Prostate gland (tissue), 2 donors: ENCODE results near the gene INTS2. TPM values are rescaled to one million over a fixed set of nuclear protein-coding genes. Genes with fewer than 3 reads are reported as not detected.

Experiments used
- DNase-seq: peaks from one replicate; pipeline ENCODE4 v3.0.0-alpha.2; 2019; ENCODE audit warnings: low spot score
- H3K27ac ChIP-seq, 2 donors: fragments of 200-600 bp; sonication (generic); 2 replicates each; pipeline ENCODE4 v1.5.1; 2017 to 2019
- H3K27me3 ChIP-seq: fragments of 200-600 bp; sonication (generic); replicated peaks from 2 replicates; pipeline ENCODE4 v1.5.1; 2019; ENCODE audit not compliant: insufficient read depth
- H3K36me3 ChIP-seq, 2 donors: fragments of 200-600 bp; sonication (generic); 1 replicate in 1 of 2; 2 replicates in 1 of 2; pipeline versions ENCODE4 v1.5.1 to v1.8.1; 2017 to 2019
- H3K4me1 ChIP-seq: fragments of 200-600 bp; sonication (generic); replicated peaks from 2 replicates; pipeline ENCODE4 v1.5.1; 2019
- H3K4me3 ChIP-seq, 2 donors: fragments of 200-600 bp; sonication (generic); 2 replicates each; pipeline ENCODE4 v1.5.1; 2017 to 2019
- H3K9me3 ChIP-seq: fragments of 200-600 bp; sonication (generic); 2 replicates; pipeline ENCODE4 v1.5.1; 2017
- POLR2A ChIP-seq: fragments of 450-650 bp; IDR thresholded peaks from one replicate; pipeline ENCODE4 v1.6.1; 2016; ENCODE audit warnings: antibody characterized with exemption, mild to moderate bottlenecking
- POLR2AphosphoS5 ChIP-seq: sonication (generic); formaldehyde crosslinking; IDR thresholded peaks from one replicate; pipeline ENCODE4 v1.6.1; 2017; ENCODE audit warnings: antibody characterized with exemption
- WGBS: methylation state at CpG from one replicate; pipeline ENCODE4 v1.1.5; 2018; 5-methylcytosine and 5-hydroxymethylcytosine counted together
- intact Hi-C: fragments of 100-400 bp; cut with DNase I; formaldehyde crosslinking; loops from one replicate; pipeline ENCODE4 v1.14.2; 2022
- total RNA-seq, 2 donors: library from RNA; depleted of rRNA; stranded (reverse); fragments of >200 nt; gene quantifications; one replicate each; pipeline ENCODE4 v1.1.0, GENCODE V29; 2016
- TF ChIP-seq, protein P1 (sequence below), 4 experiments: fragments of 200-600 bp in 2 of 4; fragments of 450-650 bp in 2 of 4; sonication (generic) in 2 of 4; IDR thresholded peaks; 1 replicate in 3 of 4; 2 replicates in 1 of 4; pipeline ENCODE4 v1.5.1; 2016 to 2019; ENCODE audit warnings: antibody characterized with exemption in 4 of 4, mild to moderate bottlenecking in 2 of 4, moderate library complexity in 2 of 4

The INTS2 gene
- total RNA-seq, 2 donors from 2014 or later = 11.7 to 21.9 TPM

DNA sequence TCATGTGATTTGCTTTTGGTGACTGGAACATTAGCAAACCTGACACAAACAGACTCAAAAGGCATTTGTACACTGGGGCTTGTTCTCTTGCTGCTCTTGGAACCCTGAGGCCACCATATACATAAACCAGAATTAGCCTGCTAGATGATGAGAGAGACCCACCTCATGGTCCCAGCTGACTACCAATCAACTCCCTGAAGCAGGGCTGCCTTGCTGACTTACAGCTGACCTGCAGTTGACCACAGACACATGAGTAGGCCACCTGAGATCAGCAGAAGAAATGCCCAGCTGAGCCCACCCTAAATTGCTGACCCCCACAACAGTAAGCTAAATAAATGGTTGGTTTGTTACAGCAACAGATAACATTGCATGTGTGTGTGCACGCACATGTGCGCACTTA is 93.2 kb downstream of the INTS2 start:
- H3K27ac ChIP-seq = no peak overlapping the region
- H3K4me3 ChIP-seq = no peak overlapping the region
- no peak for DNase-seq
- H3K27me3 ChIP-seq = no peaks in the 10 kb centered on the region
- H3K36me3 ChIP-seq = no peaks in the 10 kb centered on the region
- TF ChIP-seq POLR2AphosphoS5 = no peak
- TF ChIP-seq, protein P1, sequence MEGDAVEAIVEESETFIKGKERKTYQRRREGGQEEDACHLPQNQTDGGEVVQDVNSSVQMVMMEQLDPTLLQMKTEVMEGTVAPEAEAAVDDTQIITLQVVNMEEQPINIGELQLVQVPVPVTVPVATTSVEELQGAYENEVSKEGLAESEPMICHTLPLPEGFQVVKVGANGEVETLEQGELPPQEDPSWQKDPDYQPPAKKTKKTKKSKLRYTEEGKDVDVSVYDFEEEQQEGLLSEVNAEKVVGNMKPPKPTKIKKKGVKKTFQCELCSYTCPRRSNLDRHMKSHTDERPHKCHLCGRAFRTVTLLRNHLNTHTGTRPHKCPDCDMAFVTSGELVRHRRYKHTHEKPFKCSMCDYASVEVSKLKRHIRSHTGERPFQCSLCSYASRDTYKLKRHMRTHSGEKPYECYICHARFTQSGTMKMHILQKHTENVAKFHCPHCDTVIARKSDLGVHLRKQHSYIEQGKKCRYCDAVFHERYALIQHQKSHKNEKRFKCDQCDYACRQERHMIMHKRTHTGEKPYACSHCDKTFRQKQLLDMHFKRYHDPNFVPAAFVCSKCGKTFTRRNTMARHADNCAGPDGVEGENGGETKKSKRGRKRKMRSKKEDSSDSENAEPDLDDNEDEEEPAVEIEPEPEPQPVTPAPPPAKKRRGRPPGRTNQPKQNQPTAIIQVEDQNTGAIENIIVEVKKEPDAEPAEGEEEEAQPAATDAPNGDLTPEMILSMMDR (IDR thresholded peaks at IDR 0.05) = no peak
- no peak for TF ChIP-seq POLR2A
- H3K9me3 ChIP-seq = no peaks in the 10 kb centered on the region
- no peaks in the 10 kb centered on the region for H3K4me1 ChIP-seq
- intact Hi-C loops = loop anchor here (10.0 kb wide), 1 partner anchor 280 kb away; no protein-coding TSS in a partner anchor
- WGBS = 97% methylated on average over 2 of the region's 2 CpGs

GRCh38 chr17:61833536-61834193 is 94.1 kb downstream of the INTS2 start:
- Histone ChIP-seq H3K36me3 (no peaks in the 10 kb centered on the region), H3K27ac (no peak overlapping the region), H3K27me3 (no peaks in the 10 kb centered on the region), H3K4me3 (no peak overlapping the region), H3K9me3 (no peaks in the 10 kb centered on the region), H3K4me1 (no peaks in the 10 kb centered on the region)
- TF ChIP-seq, protein P1 (IDR thresholded peaks at IDR 0.05) = no peak
- TF ChIP-seq POLR2AphosphoS5 (no peak), POLR2A (no peak)
- WGBS = 75% methylated on average over 7 of the region's 7 CpGs
- no peak for DNase-seq
- intact Hi-C loops = loop anchor here (10.0 kb wide), 1 partner anchor 279 kb away; no protein-coding TSS in a partner anchor

DNA sequence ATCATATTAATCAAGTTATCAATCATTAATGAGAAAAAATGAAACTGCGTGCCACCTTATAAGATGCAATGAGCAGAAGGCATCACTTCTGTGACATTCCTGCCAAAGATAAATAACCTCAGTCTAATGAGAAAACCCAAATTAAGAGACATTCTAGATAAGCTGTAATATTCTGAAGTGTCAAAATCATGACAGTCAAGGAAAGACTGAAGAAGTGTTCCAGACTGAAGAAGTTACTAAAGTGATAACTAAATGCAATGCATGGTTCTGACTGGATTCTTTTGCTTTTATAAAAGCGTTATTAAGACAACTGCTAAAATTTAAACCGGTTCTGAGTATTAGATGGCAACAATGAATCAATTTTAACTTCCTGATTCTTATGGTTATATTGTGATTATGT is 95.3 kb downstream of the INTS2 start:
- Histone ChIP-seq H3K27ac (no peak overlapping the region), H3K36me3 (no peaks in the 10 kb centered on the region), H3K4me3 (no peak overlapping the region), H3K9me3 (no peaks in the 10 kb centered on the region), H3K27me3 (no peaks in the 10 kb centered on the region), H3K4me1 (no peaks in the 10 kb centered on the region)
- TF ChIP-seq, protein P1 (IDR thresholded peaks at IDR 0.05) = no peak
- no peak for TF ChIP-seq POLR2A
- TF ChIP-seq POLR2AphosphoS5 = no peak
- 93% methylated on average over 3 of the region's 3 CpGs for WGBS
- no peak for DNase-seq
- intact Hi-C loops = loop anchor here (10.0 kb wide), 1 partner anchor 278 kb away; no protein-coding TSS in a partner anchor

GRCh38 chr17:61831099-61831498 is 96.7 kb downstream of the INTS2 start:
- Histone ChIP-seq H3K4me1 (no peaks in the 10 kb centered on the region), H3K27me3 (no peaks in the 10 kb centered on the region), H3K4me3 (no peak overlapping the region), H3K27ac (no peak overlapping the region), H3K36me3 (no peaks in the 10 kb centered on the region), H3K9me3 (no peaks in the 10 kb centered on the region)
- intact Hi-C loops = loop anchor here (10.0 kb wide), 1 partner anchor 276 kb away; no protein-coding TSS in a partner anchor
- WGBS = 100% methylated on average over 1 of the region's 1 CpG
- TF ChIP-seq, protein P1 (IDR thresholded peaks at IDR 0.05) = no peak
- TF ChIP-seq POLR2A = no peak
- TF ChIP-seq POLR2AphosphoS5 = no peak
- DNase-seq = no peak

GRCh38 chr17:61828694-61829093 is 99.1 kb downstream of the INTS2 start:
- Histone ChIP-seq H3K27me3 (no peaks in the 10 kb centered on the region), H3K4me3 (no peak overlapping the region), H3K9me3 (no peaks in the 10 kb centered on the region), H3K36me3 (no peaks in the 10 kb centered on the region), H3K4me1 (no peaks in the 10 kb centered on the region), H3K27ac (no peak overlapping the region)
- TF ChIP-seq, protein P1 (IDR thresholded peaks at IDR 0.05) = no peak
- TF ChIP-seq POLR2A (no peak), POLR2AphosphoS5 (no peak)
- no peak for DNase-seq
- whole genome bisulfite sequencing = 95% methylated on average over 1 of the region's 1 CpG
- intact Hi-C loops = no loop called here
